H1 (cell line): ENCODE measurements around the gene RPS6KA2. TPM values are rescaled to one million over a fixed set of nuclear protein-coding genes. Genes with fewer than 3 reads are reported as not detected.

Experiments
- CTCF ChIA-PET: fragments of 300-600 bp; sonication (Branson Sonifier 250); formaldehyde crosslinking; loops from one replicate; lab custom pipeline; 2021; ENCODE audit not compliant: partially characterized antibody; lab: Charles Lee
- POLR2A ChIA-PET: fragments of 300-600 bp; sonication (Branson Sonifier 250); formaldehyde crosslinking; loops from one replicate; lab custom pipeline; 2021; ENCODE audit warnings: inconsistent platforms; ENCODE audit not compliant: partially characterized antibody; lab: Charles Lee
- DNase-seq, 2 experiments: peaks; one replicate each; pipeline versions ENCODE4 v3.0.0 to v3.0.0-alpha.2; 2010 to 2022; ENCODE audit warnings: low spot score in 2 of 2, low read depth in 1 of 2, mixed read lengths in 1 of 2
- FAIRE-seq: peaks from 2 replicates; lab custom pipeline; 2011; peaks lifted over from hg19 to GRCh38; lab: Jason Lieb, UNC
- H2AFZ ChIP-seq: 2 replicates; pipeline ENCODE4 v1.8.1; 2012; ENCODE audit warnings: low read length, inconsistent platforms
- H2AK5ac ChIP-seq: 2 replicates; pipeline ENCODE4 v1.6.1; 2013; ENCODE audit warnings: low read depth, low read length
- H2BK120ac ChIP-seq: replicated peaks from 2 replicates; pipeline ENCODE3; 2013; ENCODE audit warnings: low read depth, low read length, inconsistent platforms
- H2BK12ac ChIP-seq: 2 replicates; pipeline ENCODE4 v1.6.1; 2013; ENCODE audit warnings: low read depth, low read length
- H2BK15ac ChIP-seq: 2 replicates; pipeline ENCODE4 v1.6.1; 2013; ENCODE audit warnings: low read length
- H2BK20ac ChIP-seq: 2 replicates; pipeline ENCODE4 v1.6.1; 2013; ENCODE audit warnings: low read length
- H2BK5ac ChIP-seq: 2 replicates; pipeline ENCODE4 v1.6.1; 2013; ENCODE audit warnings: low read depth, low read length
- H3K14ac ChIP-seq: 2 replicates; pipeline ENCODE4 v1.6.1; 2013; ENCODE audit warnings: inconsistent platforms; ENCODE audit not compliant: insufficient read length
- H3K18ac ChIP-seq: 2 replicates; pipeline ENCODE4 v1.6.1; 2013; ENCODE audit warnings: low read length; ENCODE audit errors: extremely low read depth
- H3K23ac ChIP-seq: 2 replicates; pipeline ENCODE4 v1.6.1; 2013; ENCODE audit warnings: inconsistent platforms; ENCODE audit not compliant: insufficient read length
- H3K23me2 ChIP-seq: 2 replicates; pipeline ENCODE4 v1.6.1; 2013; ENCODE audit warnings: low read depth, low read length
- H3K27ac ChIP-seq: 2 replicates; pipeline ENCODE4 v1.6.1; 2011; ENCODE audit warnings: low read depth, low read length, inconsistent platforms
- H3K27me3 ChIP-seq, 4 experiments: replicated peaks in 1 of 4; 1 replicate in 1 of 4; 2 replicates in 3 of 4; pipeline versions ENCODE4 v1.6.1 to v1.8.1; 2011 to 2013; ENCODE audit warnings: low read length in 3 of 4, mild to moderate bottlenecking in 3 of 4, inconsistent platforms in 2 of 4, mixed read lengths in 2 of 4, moderate library complexity in 1 of 4; ENCODE audit not compliant: control insufficient read depth in 3 of 4, insufficient read depth in 3 of 4; ENCODE audit errors: extremely low read depth in 1 of 4
- H3K36me3 ChIP-seq, 4 experiments: 2 replicates each; pipeline versions ENCODE4 v1.6.1 to v1.8.1; 2011 to 2013; ENCODE audit warnings: mild to moderate bottlenecking in 4 of 4, low read length in 3 of 4, moderate library complexity in 2 of 4, control low read depth in 1 of 4, inconsistent platforms in 1 of 4; ENCODE audit not compliant: insufficient read depth in 4 of 4, control insufficient read depth in 2 of 4
- H3K4ac ChIP-seq: replicated peaks from 2 replicates; pipeline ENCODE3; 2013; ENCODE audit warnings: low read length, low read depth, mixed read lengths, inconsistent platforms; ENCODE audit not compliant: insufficient read length
- H3K4me1 ChIP-seq, 4 experiments: replicated peaks in 1 of 4; 1 replicate in 1 of 4; 2 replicates in 3 of 4; pipeline versions ENCODE4 v1.6.1 to v1.8.1; 2011 to 2013; ENCODE audit warnings: low read length in 3 of 4, inconsistent platforms in 2 of 4, mixed read lengths in 1 of 4; ENCODE audit not compliant: insufficient read depth in 4 of 4, control insufficient read depth in 3 of 4
- H3K4me2 ChIP-seq, 2 experiments: 2 replicates each; pipeline versions ENCODE4 v1.6.1 to v1.8.1; 2011 to 2013; ENCODE audit warnings: low read depth in 2 of 2, low read length in 2 of 2, control low read depth in 1 of 2, inconsistent platforms in 1 of 2, mild to moderate bottlenecking in 1 of 2; ENCODE audit not compliant: insufficient read depth in 1 of 2
- H3K4me3 ChIP-seq, 4 experiments: fragments of 200-600, 300-600 bp in 1 of 4; sonication (generic), shearing (Covaris generic), sonication (Bioruptor Twin) in 1 of 4; 2 replicates each; pipeline versions ENCODE4 v1.5.1 to v1.8.1; 2011 to 2016; ENCODE audit warnings: low read length in 4 of 4, low read depth in 3 of 4, control low read depth in 2 of 4, inconsistent platforms in 2 of 4, mild to moderate bottlenecking in 2 of 4, mixed read lengths in 1 of 4, moderate library complexity in 1 of 4; ENCODE audit not compliant: insufficient read depth in 2 of 4; ENCODE audit errors: extremely low read depth in 1 of 4
- H3K56ac ChIP-seq: replicated peaks from 2 replicates; pipeline ENCODE3; 2013; ENCODE audit warnings: low read depth, mild to moderate bottlenecking, mixed read lengths, low read length, inconsistent platforms; ENCODE audit not compliant: insufficient read length
- H3K79me1 ChIP-seq: 2 replicates; pipeline ENCODE4 v1.6.1; 2013; ENCODE audit warnings: low read depth, low read length, control low read depth
- H3K79me2 ChIP-seq, 2 experiments: 2 replicates each; pipeline versions ENCODE4 v1.6.1 to v1.8.1; 2012 to 2013; ENCODE audit warnings: low read length in 2 of 2, mild to moderate bottlenecking in 2 of 2, inconsistent platforms in 1 of 2; ENCODE audit not compliant: insufficient read depth in 2 of 2, control insufficient read depth in 1 of 2
- H3K9ac ChIP-seq, 4 experiments: replicated peaks in 1 of 4; 1 replicate in 1 of 4; 2 replicates in 3 of 4; pipeline versions ENCODE4 v1.6.1 to v1.8.1; 2011 to 2013; ENCODE audit warnings: low read depth in 3 of 4, low read length in 3 of 4, control low read depth in 2 of 4, mild to moderate bottlenecking in 2 of 4, moderate library complexity in 2 of 4, inconsistent platforms in 1 of 4; ENCODE audit errors: extremely low read depth in 1 of 4
- H3K9me3 ChIP-seq, 2 experiments: 2 replicates each; pipeline versions ENCODE4 v1.6.1 to v1.8.1; 2012 to 2013; ENCODE audit warnings: mild to moderate bottlenecking in 2 of 2, moderate library complexity in 2 of 2, control low read depth in 1 of 2, inconsistent platforms in 1 of 2, low read depth in 1 of 2, low read length in 1 of 2, mixed read lengths in 1 of 2; ENCODE audit not compliant: insufficient read depth in 2 of 2
- H4K20me1 ChIP-seq, 2 experiments: replicated peaks in 1 of 2; 2 replicates each; pipeline versions ENCODE3 to v1.8.1; 2011 to 2013; ENCODE audit warnings: inconsistent platforms in 2 of 2, low read length in 2 of 2, mild to moderate bottlenecking in 1 of 2; ENCODE audit not compliant: insufficient read depth in 2 of 2, control insufficient read depth in 1 of 2
- H4K5ac ChIP-seq: 2 replicates; pipeline ENCODE4 v1.6.1; 2013; ENCODE audit warnings: low read length, low read depth, mixed read lengths, inconsistent platforms; ENCODE audit not compliant: insufficient read length
- H4K8ac ChIP-seq: 2 replicates; pipeline ENCODE4 v1.8.0; 2013; ENCODE audit warnings: mild to moderate bottlenecking, moderate library complexity, low read length, inconsistent platforms; ENCODE audit not compliant: insufficient read depth; ENCODE audit errors: extremely low read depth
- H4K91ac ChIP-seq: replicated peaks from 2 replicates; pipeline ENCODE3; 2013; ENCODE audit warnings: low read length, mixed read lengths, inconsistent platforms; ENCODE audit not compliant: insufficient read length
- ATF3 ChIP-seq: IDR thresholded peaks from 2 replicates; pipeline ENCODE4 v1.6.1; 2011; ENCODE audit warnings: low read depth, mild to moderate bottlenecking, low read length; ENCODE audit not compliant: insufficient read depth
- CBX8 ChIP-seq: fragments of 300-800, 300-1000 bp; sonication (generic); IDR thresholded peaks from 2 replicates; pipeline ENCODE4 v1.7.1; 2016; ENCODE audit warnings: low read depth, low read length, borderline replicate concordance
- CEBPB ChIP-seq: IDR thresholded peaks from 2 replicates; pipeline ENCODE4 v1.6.1; 2012; ENCODE audit warnings: low read depth, low read length
- CREB1 ChIP-seq: IDR thresholded peaks from 2 replicates; pipeline ENCODE4 v1.6.1; 2012; ENCODE audit warnings: inconsistent platforms
- EZH2 ChIP-seq: fragments of 200-600 bp; sonication (generic); IDR thresholded peaks from 2 replicates; pipeline ENCODE4 v1.7.1; 2012; ENCODE audit warnings: low read depth, mild to moderate bottlenecking, moderate library complexity, low read length, inconsistent platforms; ENCODE audit not compliant: severe bottlenecking
- KDM5A ChIP-seq: fragments of 200-600 bp; IDR thresholded peaks from 2 replicates; pipeline ENCODE4 v1.7.1; 2012; ENCODE audit warnings: mild to moderate bottlenecking, low read length, inconsistent platforms, mixed read lengths
- NANOG ChIP-seq: IDR thresholded peaks from 2 replicates; pipeline ENCODE4 v1.6.1; 2011; ENCODE audit warnings: low read length, low read depth, mild to moderate bottlenecking, inconsistent platforms; ENCODE audit not compliant: insufficient read depth, poor library complexity, severe bottlenecking
- SIN3A ChIP-seq, 2 experiments: IDR thresholded peaks in 1 of 2; conservative IDR thresholded peaks in 1 of 2; 2 replicates each; pipeline ENCODE4 v1.6.1; 2011 to 2012; ENCODE audit warnings: low read length in 2 of 2, improper control_type of control experiment in 1 of 2, low read depth in 1 of 2, mild to moderate bottlenecking in 1 of 2
- SIX5 ChIP-seq: IDR thresholded peaks from 2 replicates; pipeline ENCODE4 v1.6.1; 2011; ENCODE audit warnings: mild to moderate bottlenecking, low read depth, low read length
- SP1 ChIP-seq: IDR thresholded peaks from 2 replicates; pipeline ENCODE4 v1.6.1; 2011; ENCODE audit warnings: low read depth, low read length
- SP4 ChIP-seq: IDR thresholded peaks from 2 replicates; pipeline ENCODE4 v1.6.1; 2012; ENCODE audit warnings: low read length, inconsistent platforms
- WGBS, 2 experiments: shearing (Covaris generic) in 1 of 2; methylation state at CpG; one replicate each; pipeline versions ENCODE4 v1.1.6 to v1.1.7; 2013 to 2015; ENCODE audit warnings: low lambda C conversion rate in 2 of 2, mixed read lengths in 2 of 2, inconsistent platforms in 1 of 2, low coverage in 1 of 2, missing lambda C conversion rate in 1 of 2; ENCODE audit not compliant: insufficient replicate concordance in 2 of 2, insufficient coverage in 1 of 2, insufficient read length in 1 of 2; ENCODE audit errors: extremely low coverage in 1 of 2, missing lambda C conversion rate in 1 of 2; 5-methylcytosine and 5-hydroxymethylcytosine counted together
- polyA plus RNA-seq, 7 experiments: library from polyadenylated mRNA; depleted of rRNA in 3 of 7; stranded (reverse) in 5 of 7; unstranded in 2 of 7; fragments of >200 nt in 5 of 7; fragments of 200-250 nt in 2 of 7; gene quantifications; 1 replicate in 5 of 7; 2 replicates in 1 of 7; 4 replicates in 1 of 7; pipeline versions ENCODE4 v1.2.1 to v1.2.3, GENCODE V29; 2011 to 2013; ENCODE audit warnings: missing spikeins in 2 of 7, mixed read lengths in 2 of 7
- total RNA-seq: library from RNA; stranded (reverse); fragmentation: NEBNext Ultra II Directional; extraction: Animal tissue kit (Norgen Biotek cat#: 25700); gene quantifications from 2 replicates; pipeline ENCODE4 v1.2.1, GENCODE V29; 2021
- TF ChIP-seq, protein P1 (sequence below): IDR thresholded peaks from 2 replicates; pipeline ENCODE4 v1.6.1; 2012; ENCODE audit warnings: inconsistent platforms

The RPS6KA2 gene
- total and polyA plus RNA-seq, 2 of the 8 experiments (the other 6 are each of a cell fraction or from before 2014, with no cell fraction given), result 8.8 to 25.7 TPM

DNA sequence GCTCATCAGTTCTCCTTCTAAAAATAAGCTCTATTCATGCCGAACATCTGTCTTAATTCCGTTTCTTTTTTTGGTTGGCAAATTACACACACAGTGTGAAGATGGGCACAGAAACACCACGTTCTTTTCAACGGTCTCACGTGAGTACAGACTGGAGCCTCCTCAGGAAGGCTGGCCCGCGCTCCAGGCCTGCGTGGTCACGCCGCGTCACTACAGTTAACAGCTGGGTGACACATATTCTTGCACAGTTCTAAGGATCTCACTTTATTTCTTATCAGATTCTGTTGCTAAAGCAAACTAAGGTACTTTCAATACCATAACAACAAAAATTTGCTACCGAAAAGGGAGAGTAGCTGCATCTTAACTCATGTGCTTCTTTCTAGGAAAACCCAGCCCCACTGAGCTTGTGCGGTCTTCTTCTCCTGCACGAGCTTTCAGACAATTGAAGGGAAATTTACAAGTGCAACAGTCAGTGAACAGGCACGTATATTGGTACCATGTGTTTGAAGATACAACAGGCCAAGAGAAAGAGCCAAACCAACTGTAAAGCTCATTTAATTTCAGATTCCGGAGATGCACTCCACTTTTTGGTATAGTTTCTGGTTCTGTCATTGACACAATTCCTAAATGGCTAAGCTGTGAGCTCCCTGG, 188.7 kb downstream of the RPS6KA2 start:
- Histone ChIP-seq H4K8ac (no peak overlapping the region), H3K18ac (no peak overlapping the region), H3K27me3 (no peaks in the 10 kb centered on the region), H3K79me1 (no peaks in the 10 kb centered on the region; the same call in 1 of the 2 replicates), H3K36me3 (no peaks in the 10 kb centered on the region), H4K5ac (no peak overlapping the region), H3K4me2 (no peak overlapping the region), H2AFZ (no peak overlapping the region), H2BK20ac (no peak overlapping the region), H3K79me2 (no peaks in the 10 kb centered on the region), H2AK5ac (no peak overlapping the region), H3K4ac (no peak overlapping the region), H3K27ac (no peak overlapping the region), H2BK15ac (no peak overlapping the region), H4K91ac (no peak overlapping the region), H3K23me2 (no peaks in the 10 kb centered on the region), H2BK120ac (no peak overlapping the region), H2BK5ac (no peak overlapping the region), H3K4me1 (no peaks in the 10 kb centered on the region), H3K56ac (no peak overlapping the region), H3K9me3 (no peaks in the 10 kb centered on the region), H4K20me1 (peaks cover 0 to 4% of the 10 kb centered on the region in 2 experiments), H3K4me3 (no peak overlapping the region), H3K9ac (no peak overlapping the region), H2BK12ac (no peak overlapping the region), H3K14ac (no peak overlapping the region), H3K23ac (no peak overlapping the region)
- CTCF ChIA-PET, result interaction anchor here (0.6 to 3.3 kb wide), 18 partner anchors 14 to 1506 kb away, joined by 3 to 19 read pairs (median 4); no protein-coding TSS in a partner anchor
- FAIRE-seq (no peak), DNase-seq (no peak)
- 93% methylated on average over 16 of the region's 16 CpGs; no CpG with 5 or more reads in 1 of the 2 experiments for WGBS, 2 experiments
- POLR2A ChIA-PET, result interaction anchor here (0.6 to 0.9 kb wide), 2 partner anchors 8 to 15 kb away, joined by 3 read pairs; no protein-coding TSS in a partner anchor
- no peak for TF ChIP-seq CREB1
- TF ChIP-seq SIN3A (conservative IDR thresholded peaks at IDR 0.05 in 1 of 2, IDR thresholded peaks at IDR 0.05 in 1 of 2; ENCODE audit: low read depth in 1 of 2, low read length in 2 of 2), result no peak
- no peak for TF ChIP-seq NANOG
- TF ChIP-seq, protein P1, sequence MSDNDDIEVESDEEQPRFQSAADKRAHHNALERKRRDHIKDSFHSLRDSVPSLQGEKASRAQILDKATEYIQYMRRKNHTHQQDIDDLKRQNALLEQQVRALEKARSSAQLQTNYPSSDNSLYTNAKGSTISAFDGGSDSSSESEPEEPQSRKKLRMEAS, result no peak
- TF ChIP-seq ATF3, result no peak
- no peak for TF ChIP-seq CBX8
- TF ChIP-seq SIX5, result no peak
- TF ChIP-seq EZH2, result no peak
- TF ChIP-seq KDM5A, result no peak
- no peak for TF ChIP-seq CEBPB
- TF ChIP-seq SP4, result no peak
- no peak for TF ChIP-seq SP1
